Activated T-helper 9 cell treated with anti-CD3 and anti-CD28 coated beads, Interleukin-2, amount 50 U/mL, for 16 hours (primary cell): ENCODE data around the gene ARID4B.

ENCODE experiments used
- DNase-seq: peaks from one replicate; pipeline ENCODE4 v3.0.0-alpha.2; 2020; ENCODE audit warnings: low read depth

Gene ARID4B

DNA sequence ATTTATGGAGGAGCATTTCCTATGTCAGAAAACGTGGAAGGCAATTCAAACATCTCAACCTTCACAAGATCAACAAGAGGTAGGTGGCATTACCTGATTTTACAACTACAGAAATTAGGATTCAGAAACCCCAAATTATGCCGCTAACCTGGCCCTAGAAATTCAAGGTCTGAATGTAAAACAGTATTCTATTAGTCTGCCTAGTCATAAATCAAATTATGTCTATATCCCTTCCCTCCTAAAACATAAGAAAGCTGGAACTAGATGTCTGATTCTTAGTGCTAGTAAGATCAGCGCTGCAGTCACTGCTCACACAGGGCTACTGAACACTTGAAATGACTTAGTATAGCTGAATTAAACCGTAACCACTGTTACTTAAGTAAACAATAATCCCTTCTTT lies 200.8 kb downstream of the ARID4B start:
- DNase-seq: no peak

DNA sequence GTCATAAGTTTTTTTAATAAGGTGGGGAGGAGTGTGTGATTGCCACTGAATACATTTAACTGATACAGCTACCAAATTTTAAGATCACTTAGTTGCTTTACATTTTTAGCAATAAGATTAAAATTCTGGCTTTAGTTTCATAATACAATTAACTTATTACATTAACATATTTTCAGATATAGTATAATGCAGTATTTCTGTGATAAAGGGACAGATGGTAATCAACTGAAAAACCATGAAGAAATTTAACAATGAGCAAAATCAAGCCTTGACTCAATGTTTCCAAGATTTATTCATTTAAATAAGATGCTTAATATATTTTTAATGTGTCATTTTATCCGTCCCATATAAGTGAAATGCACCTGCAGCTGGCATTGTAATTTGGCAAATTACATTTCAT lies 203.3 kb downstream of the ARID4B start:
- DNase-seq: no peak

- DNase-seq: no peak
Observed at GRCh38 chr1:235124111-235124510, 203.9 kb downstream of the ARID4B start.

DNA sequence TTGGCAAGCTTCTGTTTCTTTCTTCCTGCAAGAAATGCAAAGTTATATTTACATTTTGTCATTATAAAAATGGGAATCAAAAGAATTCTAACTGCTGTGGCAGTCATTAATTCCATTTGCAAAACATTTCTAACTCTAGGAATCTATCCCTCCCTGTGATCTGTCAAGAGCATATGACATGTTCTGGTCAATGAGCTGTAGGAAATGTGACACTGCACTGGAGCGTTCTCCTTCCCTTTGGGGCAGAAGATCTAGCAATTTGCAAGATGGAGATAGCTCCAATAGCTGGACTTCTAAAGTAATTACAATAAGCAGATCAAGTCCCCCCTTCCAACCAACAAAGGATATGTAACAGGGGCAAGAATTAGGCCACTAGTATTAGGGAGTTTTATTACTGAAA lies 205.6 kb downstream of the ARID4B start:
- DNase-seq: no peak
